HEK293 (cell line): ENCODE measurements around the gene PMEL.

Experiments used
- CTCF ChIA-PET: fragments of 350-600 bp; formaldehyde crosslinking; extraction: SDS; loops from one replicate; lab custom pipeline; 2021; ENCODE audit warnings: antibody characterized with exemption; lab: Yijun Ruan, JAX
- POLR2A ChIA-PET: fragments of 300-600 bp; formaldehyde crosslinking; extraction: SDS; loops from one replicate; lab custom pipeline; 2020; ENCODE audit warnings: antibody characterized with exemption, inconsistent platforms; lab: Yijun Ruan, JAX
- H3K27ac ChIP-seq: fragments of 200-500 bp; sonication (Bioruptor generic); 2 replicates; pipeline ENCODE4 v1.5.1; 2014; ENCODE audit warnings: low read depth, low read length, control low read depth, inconsistent platforms; ENCODE audit errors: extremely low read depth
- H3K36me3 ChIP-seq, 2 experiments: fragments of 200-500 bp in 1 of 2; sonication (Bioruptor generic) in 1 of 2; 1 replicate in 1 of 2; 2 replicates in 1 of 2; pipeline ENCODE4 v1.5.1; 2014 to 2017; ENCODE audit warnings: inconsistent platforms in 2 of 2, low read length in 2 of 2; ENCODE audit not compliant: control insufficient read depth in 2 of 2, insufficient read depth in 1 of 2
- H3K4me1 ChIP-seq: fragments of 200-500 bp; sonication (Bioruptor generic); 2 replicates; pipeline ENCODE4 v1.5.1; 2014; ENCODE audit warnings: mild to moderate bottlenecking, low read length, inconsistent platforms; ENCODE audit not compliant: control insufficient read depth, insufficient read depth
- H3K4me3 ChIP-seq: 2 replicates; pipeline ENCODE4 v1.5.1; 2011; ENCODE audit warnings: low read depth, mild to moderate bottlenecking, control low read depth, low read length, moderate library complexity
- H3K9me3 ChIP-seq: fragments of 200-500 bp; sonication (Bioruptor generic); 2 replicates; pipeline ENCODE4 v1.5.1; 2014; ENCODE audit warnings: low read depth, low read length, inconsistent platforms; ENCODE audit not compliant: control insufficient read depth, insufficient read depth
- CTCF ChIP-seq: fragments of 450-650 bp; formaldehyde crosslinking; IDR thresholded peaks from 2 replicates; pipeline ENCODE4 v1.5.1; 2016; ENCODE audit warnings: missing biosample characterization, missing genetic modification characterization
- FEZF1 ChIP-seq: fragments of 450-650 bp; formaldehyde crosslinking; IDR thresholded peaks from 2 replicates; pipeline ENCODE4 v1.5.1; 2016; ENCODE audit warnings: missing biosample characterization, missing genetic modification characterization
- GLI4 ChIP-seq: fragments of 450-650 bp; formaldehyde crosslinking; IDR thresholded peaks from 2 replicates; pipeline ENCODE4 v1.5.1; 2016; ENCODE audit warnings: missing biosample characterization, missing genetic modification characterization
- GLIS1 ChIP-seq: fragments of 450-650 bp; formaldehyde crosslinking; IDR thresholded peaks from 2 replicates; pipeline ENCODE4 v1.5.1; 2016; ENCODE audit warnings: missing biosample characterization, missing genetic modification characterization
- HOXC10 ChIP-seq: sonication (generic); formaldehyde crosslinking; IDR thresholded peaks from 2 replicates; pipeline ENCODE4 v1.8.1; 2023; ENCODE audit warnings: mild to moderate bottlenecking, missing genetic modification reagents
- HOXD13 ChIP-seq: sonication (generic); formaldehyde crosslinking; IDR thresholded peaks from 2 replicates; pipeline ENCODE4 v1.8.0; 2022; ENCODE audit warnings: missing genetic modification reagents, borderline replicate concordance
- KLF1 ChIP-seq: fragments of 450-650 bp; formaldehyde crosslinking; IDR thresholded peaks from 2 replicates; pipeline ENCODE4 v1.5.1; 2016; ENCODE audit warnings: missing biosample characterization, missing genetic modification characterization
- MEIS1 ChIP-seq: sonication (generic); formaldehyde crosslinking; IDR thresholded peaks from 2 replicates; pipeline ENCODE4 v1.8.1; 2022; ENCODE audit warnings: missing genetic modification reagents, mild to moderate bottlenecking, borderline replicate concordance
- PRDM1 ChIP-seq: fragments of 450-650 bp; formaldehyde crosslinking; IDR thresholded peaks from 2 replicates; pipeline ENCODE4; 2016; ENCODE audit warnings: missing biosample characterization, missing genetic modification characterization
- SP2 ChIP-seq: fragments of 450-650 bp; formaldehyde crosslinking; IDR thresholded peaks from 2 replicates; pipeline ENCODE4 v1.5.1; 2016; ENCODE audit warnings: missing biosample characterization, missing genetic modification characterization
- ZBTB44 ChIP-seq: fragments of 450-650 bp; IDR thresholded peaks from 2 replicates; pipeline ENCODE4 v1.5.1; 2018; ENCODE audit warnings: missing biosample characterization, mild to moderate bottlenecking, missing genetic modification characterization
- ZFHX2 ChIP-seq: fragments of 450-650 bp; formaldehyde crosslinking; conservative IDR thresholded peaks from 2 replicates; pipeline ENCODE4 v1.5.1; 2016; ENCODE audit warnings: missing biosample characterization, missing genetic modification characterization
- ZNF157 ChIP-seq: fragments of 450-650 bp; formaldehyde crosslinking; IDR thresholded peaks from 2 replicates; pipeline ENCODE4 v1.5.1; 2016; ENCODE audit warnings: missing biosample characterization, missing genetic modification characterization
- ZNF311 ChIP-seq: fragments of 450-650 bp; formaldehyde crosslinking; IDR thresholded peaks from 2 replicates; pipeline ENCODE4 v1.5.1; 2017; ENCODE audit warnings: missing biosample characterization, missing genetic modification characterization, borderline replicate concordance
- ZNF514 ChIP-seq: fragments of 450-650 bp; formaldehyde crosslinking; IDR thresholded peaks from 2 replicates; pipeline ENCODE4 v1.5.1; 2016; ENCODE audit warnings: missing biosample characterization, missing genetic modification characterization
- ZNF521 ChIP-seq: fragments of 450-650 bp; formaldehyde crosslinking; IDR thresholded peaks from 2 replicates; pipeline ENCODE4 v1.5.1; 2017; ENCODE audit warnings: missing biosample characterization, mild to moderate bottlenecking, missing genetic modification characterization
- ZNF558 ChIP-seq: fragments of 450-650 bp; formaldehyde crosslinking; IDR thresholded peaks from 2 replicates; pipeline ENCODE4 v1.5.1; 2016; ENCODE audit warnings: missing biosample characterization, missing genetic modification characterization
- ZNF571 ChIP-seq: fragments of 450-650 bp; formaldehyde crosslinking; IDR thresholded peaks from 2 replicates; pipeline ENCODE4 v1.5.0; 2017; ENCODE audit warnings: missing biosample characterization, missing genetic modification characterization
- ZNF596 ChIP-seq: fragments of 450-650 bp; IDR thresholded peaks from 2 replicates; pipeline ENCODE4 v1.5.0; 2018; ENCODE audit warnings: missing biosample characterization, mild to moderate bottlenecking, missing genetic modification characterization, moderate library complexity
- ZNF660 ChIP-seq: fragments of 450-650 bp; IDR thresholded peaks from 2 replicates; pipeline ENCODE4 v1.5.1; 2018; ENCODE audit warnings: missing biosample characterization, mild to moderate bottlenecking, missing genetic modification characterization
- ZNF664 ChIP-seq: fragments of 450-650 bp; formaldehyde crosslinking; IDR thresholded peaks from 2 replicates; pipeline ENCODE4 v1.5.1; 2016; ENCODE audit warnings: missing biosample characterization, missing genetic modification characterization
- ZNF837 ChIP-seq: fragments of 450-650 bp; formaldehyde crosslinking; IDR thresholded peaks from 2 replicates; pipeline ENCODE4 v1.5.1; 2016; ENCODE audit warnings: missing biosample characterization, missing genetic modification characterization
- TF ChIP-seq, protein P1 (sequence below): fragments of 450-650 bp; formaldehyde crosslinking; IDR thresholded peaks from 2 replicates; pipeline ENCODE4 v1.5.1; 2017; ENCODE audit warnings: missing biosample characterization, missing genetic modification characterization
- TF ChIP-seq, protein P2 (sequence below): fragments of 450-650 bp; formaldehyde crosslinking; IDR thresholded peaks from 2 replicates; pipeline ENCODE4 v1.5.1; 2016; ENCODE audit warnings: missing biosample characterization, missing genetic modification characterization

Gene PMEL

DNA sequence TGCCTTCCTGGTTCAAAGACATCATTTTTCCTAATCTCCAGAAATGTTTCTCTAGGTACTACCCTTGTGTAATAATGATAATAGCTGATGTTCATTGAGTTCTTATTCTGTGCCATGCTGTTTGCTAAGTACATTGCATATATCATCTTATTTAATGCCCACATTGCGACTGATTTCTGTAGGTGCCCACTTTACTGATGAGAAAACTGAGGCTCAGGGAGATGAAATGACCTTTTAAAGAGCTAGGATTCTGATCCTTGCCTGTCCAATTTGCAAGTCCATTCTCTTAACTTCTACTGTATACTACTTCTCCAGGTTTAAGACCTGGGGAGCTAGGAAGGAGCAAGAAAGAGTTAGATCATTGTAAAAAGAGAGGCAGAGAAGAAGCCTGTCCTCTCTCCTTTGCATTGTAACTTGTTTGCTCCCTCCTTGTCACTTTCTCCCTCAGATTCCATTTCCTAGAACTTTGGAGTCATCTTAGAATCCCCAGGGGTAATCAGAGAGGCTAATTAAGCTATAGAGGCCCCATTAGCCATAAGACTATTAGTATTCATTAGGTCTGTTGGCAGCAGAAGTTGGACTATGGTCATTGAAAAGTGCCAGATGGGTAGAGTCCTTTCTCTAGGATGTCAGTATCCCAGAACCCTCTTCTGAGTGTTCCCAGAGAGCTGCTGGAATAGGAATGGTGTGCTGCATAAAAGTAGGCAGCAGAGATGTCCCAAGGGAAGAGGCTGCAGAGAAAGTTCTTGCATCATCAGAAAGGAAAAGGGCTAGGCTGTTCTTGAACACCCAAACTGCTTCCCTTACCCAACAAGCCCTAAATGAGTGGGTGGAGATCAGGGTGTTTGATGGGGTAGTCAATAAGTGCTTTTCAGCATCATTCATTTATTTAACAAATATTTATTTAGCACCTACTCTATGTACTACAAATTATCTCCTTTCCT, 31.8 kb downstream of the PMEL start:
- ChIA-PET CTCF (interaction anchor here (0.5 to 1.8 kb wide), 10 partner anchors 22 to 1555 kb away, joined by 3 to 8 read pairs (median 4); partner anchors contain the start of gene RAB5B), POLR2A (interaction anchor here (0.5 to 2.1 kb wide), 6 partner anchors 34 to 193 kb away, joined by 3 to 13 read pairs (median 5); partner anchors contain the start of genes ORMDL2, RAB5B, SARNP and SUOX)
- peaks cover 4% of the 10 kb centered on the region; the same call in 1 of the 2 replicates for H3K4me1 ChIP-seq
- TF ChIP-seq ZNF837 (tag by site-specific recombination) (no peak), CTCF (tag by site-specific recombination) (no peak), ZNF571 (tag by site-specific recombination) (no peak), ZBTB44 (no peak), ZNF660 (tag by site-specific recombination) (no peak), GLI4 (tag by site-specific recombination) (no peak), HOXC10 (CRISPR knock-in tag) (no peak), HOXD13 (no peak), ZNF664 (tag by site-specific recombination) (peak; percentile 74; the same call in 1 of the 2 replicates), ZNF311 (tag by site-specific recombination) (no peak), ZNF157 (tag by site-specific recombination) (no peak), ZNF514 (no peak), ZNF558 (tag by site-specific recombination) (no peak), ZFHX2 (tag by site-specific recombination) (0 out of 2 replicates have a peak, but pooled peaks have one; percentile 18), PRDM1 (peak; percentile 72), MEIS1 (CRISPR knock-in tag) (no peak)
- TF ChIP-seq, protein P1, sequence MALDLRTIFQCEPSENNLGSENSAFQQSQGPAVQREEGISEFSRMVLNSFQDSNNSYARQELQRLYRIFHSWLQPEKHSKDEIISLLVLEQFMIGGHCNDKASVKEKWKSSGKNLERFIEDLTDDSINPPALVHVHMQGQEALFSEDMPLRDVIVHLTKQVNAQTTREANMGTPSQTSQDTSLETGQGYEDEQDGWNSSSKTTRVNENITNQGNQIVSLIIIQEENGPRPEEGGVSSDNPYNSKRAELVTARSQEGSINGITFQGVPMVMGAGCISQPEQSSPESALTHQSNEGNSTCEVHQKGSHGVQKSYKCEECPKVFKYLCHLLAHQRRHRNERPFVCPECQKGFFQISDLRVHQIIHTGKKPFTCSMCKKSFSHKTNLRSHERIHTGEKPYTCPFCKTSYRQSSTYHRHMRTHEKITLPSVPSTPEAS, result no peak
- no peaks in the 10 kb centered on the region for H3K36me3 ChIP-seq
- H3K4me3 ChIP-seq, result no peak overlapping the region
- no peak overlapping the region for H3K27ac ChIP-seq
- H3K9me3 ChIP-seq, result no peaks in the 10 kb centered on the region

DNA sequence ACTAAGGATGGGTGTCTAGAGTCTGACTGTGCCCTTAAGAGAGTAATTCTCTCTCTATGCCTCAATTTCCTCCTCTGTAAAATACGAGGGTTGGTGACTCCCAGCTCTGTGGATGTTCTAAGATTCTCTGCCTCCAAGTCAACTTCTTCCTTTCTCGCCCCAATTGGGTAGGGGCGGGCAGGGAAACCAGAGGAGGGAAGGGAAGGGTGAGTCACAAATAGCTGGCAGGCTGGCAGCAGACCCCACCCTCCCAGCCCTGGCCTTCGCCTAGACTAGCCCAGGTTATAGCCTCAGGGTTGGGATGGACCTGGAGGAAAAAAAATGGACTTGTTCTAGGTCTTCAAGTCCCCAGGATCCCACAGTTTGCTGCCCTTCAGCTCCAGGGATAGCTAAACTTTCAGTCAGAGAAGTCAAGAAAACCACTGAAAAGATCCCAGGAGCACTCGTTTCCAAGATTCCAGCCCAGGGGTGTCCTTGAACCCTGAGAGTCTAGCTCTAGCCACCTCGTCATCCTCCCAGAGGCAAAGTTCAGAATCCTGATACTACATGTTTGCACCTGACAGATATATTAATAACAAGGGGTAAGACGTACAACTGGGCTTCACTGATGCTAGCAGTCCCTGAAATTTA, 32.6 kb downstream of the PMEL start:
- Histone ChIP-seq H3K36me3 (no peaks in the 10 kb centered on the region), H3K4me3 (no peak overlapping the region), H3K27ac (no peak overlapping the region), H3K4me1 (peaks cover 4% of the 10 kb centered on the region; the same call in 1 of the 2 replicates), H3K9me3 (no peaks in the 10 kb centered on the region)
- ChIA-PET CTCF (interaction anchor here (0.5 to 1.8 kb wide), 7 partner anchors 9 to 195 kb away, joined by 3 to 8 read pairs (median 4); partner anchors contain the start of gene RAB5B), POLR2A (interaction anchor here (1.3 to 2.1 kb wide), 4 partner anchors 35 to 115 kb away, joined by 4 to 13 read pairs (median 6); partner anchors contain the start of genes ORMDL2, RAB5B, SARNP and SUOX)
- TF ChIP-seq GLIS1 (tag by site-specific recombination) (no peak), FEZF1 (tag by site-specific recombination) (no peak), KLF1 (tag by site-specific recombination) (peak; percentile 49), ZNF521 (no peak), SP2 (tag by site-specific recombination) (peak; percentile 37; the same call in 1 of the 2 replicates), ZNF596 (no peak)
- TF ChIP-seq, protein P2, sequence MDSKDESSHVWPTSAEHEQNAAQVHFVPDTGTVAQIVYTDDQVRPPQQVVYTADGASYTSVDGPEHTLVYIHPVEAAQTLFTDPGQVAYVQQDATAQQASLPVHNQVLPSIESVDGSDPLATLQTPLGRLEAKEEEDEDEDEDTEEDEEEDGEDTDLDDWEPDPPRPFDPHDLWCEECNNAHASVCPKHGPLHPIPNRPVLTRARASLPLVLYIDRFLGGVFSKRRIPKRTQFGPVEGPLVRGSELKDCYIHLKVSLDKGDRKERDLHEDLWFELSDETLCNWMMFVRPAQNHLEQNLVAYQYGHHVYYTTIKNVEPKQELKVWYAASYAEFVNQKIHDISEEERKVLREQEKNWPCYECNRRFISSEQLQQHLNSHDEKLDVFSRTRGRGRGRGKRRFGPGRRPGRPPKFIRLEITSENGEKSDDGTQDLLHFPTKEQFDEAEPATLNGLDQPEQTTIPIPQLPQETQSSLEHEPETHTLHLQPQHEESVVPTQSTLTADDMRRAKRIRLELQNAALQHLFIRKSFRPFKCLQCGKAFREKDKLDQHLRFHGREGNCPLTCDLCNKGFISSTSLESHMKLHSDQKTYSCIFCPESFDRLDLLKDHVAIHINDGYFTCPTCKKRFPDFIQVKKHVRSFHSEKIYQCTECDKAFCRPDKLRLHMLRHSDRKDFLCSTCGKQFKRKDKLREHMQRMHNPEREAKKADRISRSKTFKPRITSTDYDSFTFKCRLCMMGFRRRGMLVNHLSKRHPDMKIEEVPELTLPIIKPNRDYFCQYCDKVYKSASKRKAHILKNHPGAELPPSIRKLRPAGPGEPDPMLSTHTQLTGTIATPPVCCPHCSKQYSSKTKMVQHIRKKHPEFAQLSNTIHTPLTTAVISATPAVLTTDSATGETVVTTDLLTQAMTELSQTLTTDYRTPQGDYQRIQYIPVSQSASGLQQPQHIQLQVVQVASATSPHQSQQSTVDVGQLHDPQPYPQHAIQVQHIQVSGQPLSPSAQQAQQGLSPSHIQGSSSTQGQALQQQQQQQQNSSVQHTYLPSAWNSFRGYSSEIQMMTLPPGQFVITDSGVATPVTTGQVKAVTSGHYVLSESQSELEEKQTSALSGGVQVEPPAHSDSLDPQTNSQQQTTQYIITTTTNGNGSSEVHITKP (tag by site-specific recombination), result 0 out of 2 replicates have a peak, but pooled peaks have one; percentile 10
